NCI-H1417 (cell line): Measurements from ENCODE around the gene GPR137.
"Not testable (repeated sequence)": the region's sequence is repeated elsewhere in the genome, so short reads cannot be mapped to it uniquely, and the experiment has no call there.

ENCODE experiments used
- DNase-seq, 3 experiments: peaks; one replicate each; lab custom pipeline; 2025; lab: John Stamatoyannopoulos, UW

GPR137 gene

DNA sequence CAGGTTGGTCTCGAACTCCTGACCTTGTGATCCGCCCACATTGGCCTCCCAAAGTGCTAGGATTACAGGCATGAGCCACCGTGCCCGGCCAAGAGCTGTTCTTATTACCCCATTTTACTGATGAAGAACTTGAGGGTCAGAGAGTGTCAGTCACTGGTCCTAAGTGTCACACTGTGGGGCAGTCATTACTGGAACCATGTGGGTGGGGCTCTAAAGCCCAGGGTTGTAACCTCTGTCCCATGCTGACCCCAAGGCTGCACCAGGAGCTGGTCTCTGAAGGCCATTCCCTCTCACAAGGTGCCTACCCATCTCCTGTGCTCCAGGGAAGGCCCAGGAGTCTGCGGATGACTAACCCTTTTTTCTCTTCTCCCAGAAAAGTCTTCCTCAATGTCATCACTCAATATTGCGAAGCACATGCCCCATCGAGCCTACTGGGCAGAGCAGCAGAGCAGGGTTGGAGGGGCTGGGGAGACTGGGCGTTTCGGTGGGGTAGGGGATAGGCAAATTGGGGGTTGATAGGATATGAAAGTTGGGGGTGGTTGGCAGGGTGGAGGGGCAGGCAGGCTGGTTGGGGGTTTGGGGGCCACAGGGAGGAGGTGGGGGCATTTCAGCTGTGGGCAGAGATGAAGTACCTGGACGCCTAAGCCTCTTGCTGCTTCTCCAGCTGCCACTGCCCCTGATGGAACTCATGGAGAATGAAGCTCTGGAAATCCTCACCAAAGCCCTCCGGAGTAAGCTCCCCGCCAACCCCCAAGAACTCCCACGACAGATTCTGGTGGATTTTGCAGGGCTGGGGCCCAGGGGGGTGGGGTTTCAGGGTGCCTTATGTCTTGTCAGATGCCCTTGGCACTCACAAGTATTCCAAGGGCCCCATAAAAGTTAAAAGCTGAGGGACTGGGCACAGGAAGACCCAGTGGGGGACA is 17.7 kb downstream of the GPR137 start:
- DNase-seq: no peak

DNA sequence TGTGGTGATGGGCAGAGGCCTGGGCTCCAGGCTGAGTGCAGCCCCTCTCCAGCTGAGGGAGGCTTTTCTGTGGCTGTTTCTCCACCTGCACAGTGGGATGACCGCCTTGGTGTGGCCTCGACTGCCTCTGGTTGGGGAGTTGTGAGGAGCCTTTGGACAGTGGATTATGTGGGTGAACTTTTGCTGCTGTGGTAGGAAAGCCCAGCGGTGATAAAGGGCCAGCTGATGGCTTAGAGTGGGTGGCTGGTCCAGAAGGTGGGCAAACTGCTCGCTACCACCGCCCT is 18.3 kb downstream of the GPR137 start:
- no peak for DNase-seq

DNA sequence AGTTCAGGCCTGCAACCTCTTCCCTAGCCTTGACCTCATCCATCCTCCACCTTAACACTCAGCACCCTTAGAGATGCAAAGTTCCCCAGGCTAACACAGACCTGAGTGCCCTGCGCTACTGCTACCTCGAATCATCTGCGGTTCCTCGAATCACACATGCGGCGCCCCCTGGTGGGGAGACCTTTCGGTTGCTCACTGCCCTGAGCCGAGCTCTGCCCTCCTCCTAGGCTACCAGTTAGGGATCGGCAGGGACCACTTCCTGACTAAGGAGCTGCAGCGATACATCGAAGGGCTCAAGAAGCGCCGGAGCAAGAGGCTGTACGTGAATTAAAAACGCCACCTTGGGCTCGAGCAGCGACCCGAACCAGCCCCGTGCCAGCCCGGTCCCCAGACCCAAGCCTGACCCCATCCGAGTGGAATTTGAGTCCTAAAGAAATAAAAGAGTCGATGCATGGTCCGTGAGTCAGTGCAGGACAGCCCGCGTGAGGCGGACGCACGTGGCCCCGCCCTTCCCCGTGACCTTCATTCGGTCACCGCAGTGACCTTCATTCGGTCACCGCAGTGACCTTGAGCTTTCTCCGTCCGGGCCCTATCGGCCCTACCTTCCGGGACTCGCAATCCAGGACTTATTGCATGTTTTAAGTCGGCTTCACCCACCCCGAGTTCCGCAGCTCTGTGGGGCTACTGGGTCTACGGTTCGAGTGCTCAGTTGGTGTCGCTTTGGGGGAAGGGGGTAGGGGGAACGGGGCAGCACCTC is 18.8 kb downstream of the GPR137 start:
- DNase-seq: peak; percentile 86 to 95 (median 91)

DNA sequence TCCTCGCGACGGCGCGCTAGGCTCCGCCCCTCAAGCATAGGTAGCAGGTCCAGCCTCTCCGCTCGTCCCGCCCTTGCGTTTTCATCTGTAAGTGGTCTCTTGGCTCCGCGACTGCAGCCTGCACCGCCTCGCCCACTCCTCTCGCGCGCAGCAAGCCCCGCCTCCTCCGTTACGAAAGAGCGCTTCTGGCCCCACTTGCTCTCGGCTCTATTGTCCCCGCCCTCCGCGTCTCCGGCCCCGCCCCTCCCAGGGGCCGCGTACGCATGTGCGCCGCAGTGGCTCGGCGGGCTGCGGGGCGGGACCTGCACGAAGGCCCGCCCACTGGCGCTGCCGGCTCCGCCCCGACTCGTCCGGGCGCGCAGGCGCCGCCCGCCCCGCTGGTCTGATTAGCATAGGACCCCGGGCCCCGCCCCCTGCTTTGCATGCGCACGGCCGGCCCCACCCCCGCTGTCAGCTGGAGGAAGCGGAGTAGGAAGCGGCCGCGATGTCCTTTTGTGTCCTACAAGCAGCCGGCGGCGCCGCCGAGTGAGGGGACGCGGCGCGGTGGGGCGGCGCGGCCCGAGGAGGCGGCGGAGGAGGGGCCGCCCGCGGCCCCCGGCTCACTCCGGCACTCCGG is 19.5 kb downstream of the GPR137 start, which contains the start of gene ESRRA:
Gene ESRRA, plus strand, starts transcription at position 450 of the 616 bp plus-strand sequence. CDS start 1,656 bp downstream, outside the sequence.
- DNase-seq: peak; percentile 99 to 100 (median 100)

DNA sequence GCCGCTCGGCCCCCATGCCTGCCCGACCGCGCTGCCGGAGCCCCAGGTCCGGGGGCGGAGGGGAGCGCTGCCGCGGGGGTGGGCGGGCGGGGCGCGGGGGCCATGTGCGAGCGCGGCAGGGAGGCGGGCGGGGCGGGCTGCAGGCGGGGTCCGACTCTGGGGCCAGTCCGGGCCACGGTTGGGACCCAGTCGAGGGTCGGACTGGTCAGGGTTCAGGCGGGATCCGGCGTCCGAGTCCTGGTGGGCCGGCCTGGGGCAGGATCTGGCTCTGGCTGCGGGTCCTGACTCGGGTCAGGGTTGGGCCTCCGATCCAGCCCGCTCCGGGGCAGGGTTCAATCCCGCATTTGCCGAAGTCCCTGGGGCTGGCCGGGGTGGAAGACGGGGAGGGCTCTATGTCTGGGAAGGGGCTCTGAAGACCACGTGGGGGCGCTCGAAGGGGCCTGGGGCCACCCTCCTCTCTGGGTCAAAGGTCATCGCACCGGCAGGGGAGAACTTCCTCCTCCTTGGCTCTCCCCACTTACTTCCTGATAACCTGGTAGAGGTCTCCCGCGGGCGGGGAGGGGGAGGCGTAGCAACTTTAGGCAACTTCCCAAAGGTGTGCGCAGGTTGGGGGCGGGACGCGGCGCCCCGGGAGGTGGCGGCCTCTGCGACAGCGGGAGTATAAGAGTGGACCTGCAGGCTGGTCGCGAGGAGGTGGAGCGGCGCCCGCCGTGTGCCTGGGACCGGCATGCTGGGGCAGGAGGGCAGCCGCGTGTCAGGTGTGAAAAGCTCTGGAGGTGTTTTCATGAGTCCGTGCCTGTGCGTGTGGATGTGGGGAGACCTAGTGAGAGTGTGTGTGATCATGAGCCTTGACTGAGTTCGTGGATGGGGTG is 20.3 kb downstream of the GPR137 start:
- DNase-seq: peak; percentile 10 to 80 (median 71)

DNA sequence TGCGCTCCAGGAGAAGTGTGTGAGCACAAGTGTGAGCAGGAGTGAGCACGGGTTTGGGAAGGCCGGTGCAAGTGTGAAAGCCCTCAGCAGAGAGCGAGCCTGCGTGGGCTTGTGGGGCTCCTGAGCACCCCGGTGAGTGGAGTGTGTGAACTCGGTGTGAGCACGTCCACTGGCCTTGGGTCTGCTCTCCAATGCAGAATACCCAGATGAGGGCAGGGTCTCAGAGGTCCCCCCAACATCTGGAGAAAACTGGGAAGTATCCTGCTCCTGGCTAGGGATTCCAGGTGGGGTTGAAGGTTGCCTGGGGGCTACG is 20.9 kb downstream of the GPR137 start:
- no peak for DNase-seq

DNA sequence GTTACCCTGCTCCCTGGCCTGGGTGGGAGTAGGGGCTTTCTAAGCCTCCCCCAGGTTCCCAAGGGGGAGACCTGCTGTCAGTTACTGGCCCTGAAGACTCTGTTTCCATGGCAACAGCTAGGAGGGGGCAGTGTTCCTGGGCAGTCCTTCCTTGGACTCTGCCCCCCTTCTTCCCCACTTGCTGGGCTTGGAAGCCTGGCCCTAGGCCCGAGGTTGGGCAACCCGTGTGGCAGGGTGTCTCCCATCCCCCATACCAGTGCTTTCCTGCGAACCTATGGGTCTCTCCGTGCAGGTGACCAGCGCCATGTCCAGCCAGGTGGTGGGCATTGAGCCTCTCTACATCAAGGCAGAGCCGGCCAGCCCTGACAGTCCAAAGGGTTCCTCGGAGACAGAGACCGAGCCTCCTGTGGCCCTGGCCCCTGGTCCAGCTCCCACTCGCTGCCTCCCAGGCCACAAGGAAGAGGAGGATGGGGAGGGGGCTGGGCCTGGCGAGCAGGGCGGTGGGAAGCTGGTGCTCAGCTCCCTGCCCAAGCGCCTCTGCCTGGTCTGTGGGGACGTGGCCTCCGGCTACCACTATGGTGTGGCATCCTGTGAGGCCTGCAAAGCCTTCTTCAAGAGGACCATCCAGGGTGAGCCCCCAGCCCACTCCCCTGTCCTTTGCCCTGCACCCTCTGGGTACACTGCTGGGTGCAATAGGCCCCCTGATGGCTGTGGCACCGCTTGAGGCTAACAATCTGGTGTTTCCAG is 21.4 kb downstream of the GPR137 start:
- DNase-seq: peak in 2 of 3 experiments; percentile 36 to 39

DNA sequence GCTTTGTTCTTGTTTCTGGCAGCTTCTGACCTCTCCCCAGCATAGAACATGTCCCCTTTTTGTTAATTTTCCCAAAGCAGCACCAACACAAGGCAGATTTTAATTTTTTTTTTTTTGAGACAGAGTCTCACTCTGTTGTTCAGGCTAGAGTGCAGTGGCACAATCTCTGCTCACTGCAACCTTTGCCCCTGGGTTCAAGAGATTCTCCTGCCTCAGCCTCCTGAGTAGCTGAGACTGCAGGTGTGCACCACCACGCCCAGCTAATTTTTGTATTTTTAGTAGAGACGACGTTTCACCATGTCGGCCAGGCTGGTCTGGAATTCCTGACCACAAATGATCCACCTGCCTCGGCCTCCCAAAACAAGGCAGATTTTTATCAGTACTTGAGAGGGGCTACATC is 22.1 kb downstream of the GPR137 start:
- DNase-seq: not testable (repeated sequence)

DNA sequence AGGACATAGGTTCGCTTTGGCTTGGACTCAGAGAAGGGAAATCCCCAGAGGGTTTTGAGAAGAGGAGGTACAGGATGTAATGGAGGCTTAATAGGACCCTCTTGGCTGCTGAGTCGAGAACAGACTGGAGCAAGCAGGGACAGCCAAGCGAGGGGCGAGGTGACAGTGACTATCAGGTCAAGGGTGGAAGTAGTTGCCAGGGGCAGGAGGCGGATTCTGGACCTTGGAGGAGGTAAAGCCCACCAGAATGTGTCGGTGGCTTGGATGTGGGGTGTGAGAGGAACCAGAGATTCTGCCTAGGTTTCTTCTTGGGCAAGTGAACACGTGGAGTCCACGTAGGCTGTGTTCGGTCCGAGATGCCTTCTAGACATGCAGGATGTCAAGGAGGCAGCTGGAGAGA is 27.3 kb downstream of the GPR137 start:
- DNase-seq: no peak

DNA sequence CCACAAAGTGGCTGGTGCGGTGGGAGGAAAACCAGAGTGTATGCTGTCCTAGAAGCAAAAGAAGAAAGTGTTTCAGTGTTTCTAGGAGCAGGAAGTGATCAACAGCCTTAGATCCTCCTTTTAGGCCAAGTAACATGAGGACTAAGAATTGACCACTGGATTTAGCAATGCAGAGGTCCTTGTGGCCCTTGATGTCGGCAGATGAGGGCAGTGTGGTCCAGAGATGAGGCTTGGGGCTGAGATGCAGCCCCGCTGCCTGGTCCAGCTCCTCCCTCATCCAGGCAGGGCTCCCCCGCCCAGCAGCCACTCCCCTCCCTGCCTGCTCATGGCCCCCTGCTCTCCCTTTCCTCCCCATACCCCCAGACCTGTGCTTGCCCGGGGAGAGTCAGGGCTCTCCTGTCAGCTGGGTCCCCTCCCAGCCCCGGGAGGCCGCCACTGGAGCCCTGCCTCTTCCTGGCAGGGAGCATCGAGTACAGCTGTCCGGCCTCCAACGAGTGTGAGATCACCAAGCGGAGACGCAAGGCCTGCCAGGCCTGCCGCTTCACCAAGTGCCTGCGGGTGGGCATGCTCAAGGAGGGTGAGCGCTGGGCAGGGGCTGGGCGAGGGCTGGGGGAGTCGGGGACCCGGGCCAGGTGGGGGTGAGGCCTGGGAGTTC is 28.0 kb downstream of the GPR137 start:
- DNase-seq: no peak

DNA sequence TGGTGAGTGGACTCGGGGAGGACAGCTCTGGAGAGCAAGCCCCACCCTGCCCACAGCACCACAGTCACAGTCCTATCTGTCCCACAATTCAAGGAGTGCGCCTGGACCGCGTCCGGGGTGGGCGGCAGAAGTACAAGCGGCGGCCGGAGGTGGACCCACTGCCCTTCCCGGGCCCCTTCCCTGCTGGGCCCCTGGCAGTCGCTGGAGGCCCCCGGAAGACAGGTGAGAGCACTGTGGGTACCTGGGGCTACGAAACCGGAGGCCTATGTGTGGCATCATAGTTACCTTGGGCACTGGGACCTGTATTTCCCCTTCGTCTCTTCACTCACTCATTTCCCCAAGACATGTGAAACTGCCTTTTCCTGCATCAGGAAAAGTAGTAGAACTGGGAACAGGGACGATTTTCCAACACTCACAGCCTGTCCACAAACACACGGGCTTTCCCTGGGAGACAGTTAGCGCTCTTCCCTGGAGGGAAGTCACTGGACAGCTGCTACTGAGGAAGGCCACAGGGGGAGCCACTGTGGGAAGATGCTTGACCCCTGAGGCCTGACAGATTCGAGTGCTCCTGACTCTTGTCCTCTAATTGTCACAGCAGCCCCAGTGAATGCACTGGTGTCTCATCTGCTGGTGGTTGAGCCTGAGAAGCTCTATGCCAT is 28.6 kb downstream of the GPR137 start:
- no peak for DNase-seq

DNA sequence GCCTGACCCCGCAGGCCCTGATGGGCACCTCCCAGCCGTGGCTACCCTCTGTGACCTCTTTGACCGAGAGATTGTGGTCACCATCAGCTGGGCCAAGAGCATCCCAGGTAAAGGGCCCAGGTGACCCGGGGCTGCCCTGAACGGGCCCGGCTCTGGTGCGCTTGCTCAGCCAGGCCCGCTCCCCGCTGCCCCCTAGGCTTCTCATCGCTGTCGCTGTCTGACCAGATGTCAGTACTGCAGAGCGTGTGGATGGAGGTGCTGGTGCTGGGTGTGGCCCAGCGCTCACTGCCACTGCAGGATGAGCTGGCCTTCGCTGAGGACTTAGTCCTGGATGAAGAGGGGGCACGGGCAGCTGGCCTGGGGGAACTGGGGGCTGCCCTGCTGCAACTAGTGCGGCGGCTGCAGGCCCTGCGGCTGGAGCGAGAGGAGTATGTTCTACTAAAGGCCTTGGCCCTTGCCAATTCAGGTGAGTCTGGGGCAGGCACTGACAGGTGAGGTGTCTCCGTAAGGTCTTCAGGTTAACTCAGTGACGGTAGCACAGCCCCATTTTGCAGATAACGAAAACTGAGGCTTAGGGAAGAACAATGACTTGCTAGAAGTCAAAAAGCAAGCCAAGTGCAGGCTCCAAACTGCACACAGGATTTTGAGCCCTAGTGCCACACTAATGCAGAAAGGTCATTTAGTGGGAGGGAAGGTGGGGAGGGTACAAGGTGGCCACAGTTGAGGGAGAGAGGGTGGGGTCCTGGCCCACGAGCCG is 29.3 kb downstream of the GPR137 start:
- no peak for DNase-seq

DNA sequence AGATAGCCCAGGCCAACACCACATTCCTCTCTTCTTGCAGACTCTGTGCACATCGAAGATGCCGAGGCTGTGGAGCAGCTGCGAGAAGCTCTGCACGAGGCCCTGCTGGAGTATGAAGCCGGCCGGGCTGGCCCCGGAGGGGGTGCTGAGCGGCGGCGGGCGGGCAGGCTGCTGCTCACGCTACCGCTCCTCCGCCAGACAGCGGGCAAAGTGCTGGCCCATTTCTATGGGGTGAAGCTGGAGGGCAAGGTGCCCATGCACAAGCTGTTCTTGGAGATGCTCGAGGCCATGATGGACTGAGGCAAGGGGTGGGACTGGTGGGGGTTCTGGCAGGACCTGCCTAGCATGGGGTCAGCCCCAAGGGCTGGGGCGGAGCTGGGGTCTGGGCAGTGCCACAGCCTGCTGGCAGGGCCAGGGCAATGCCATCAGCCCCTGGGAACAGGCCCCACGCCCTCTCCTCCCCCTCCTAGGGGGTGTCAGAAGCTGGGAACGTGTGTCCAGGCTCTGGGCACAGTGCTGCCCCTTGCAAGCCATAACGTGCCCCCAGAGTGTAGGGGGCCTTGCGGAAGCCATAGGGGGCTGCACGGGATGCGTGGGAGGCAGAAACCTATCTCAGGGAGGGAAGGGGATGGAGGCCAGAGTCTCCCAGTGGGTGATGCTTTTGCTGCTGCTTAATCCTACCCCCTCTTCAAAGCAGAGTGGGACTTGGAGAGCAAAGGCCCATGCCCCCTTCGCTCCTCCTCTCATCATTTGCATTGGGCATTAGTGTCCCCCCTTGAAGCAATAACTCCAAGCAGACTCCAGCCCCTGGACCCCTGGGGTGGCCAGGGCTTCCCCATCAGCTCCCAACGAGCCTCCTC is 30.2 kb downstream of the GPR137 start:
- not testable (repeated sequence) for DNase-seq

DNA sequence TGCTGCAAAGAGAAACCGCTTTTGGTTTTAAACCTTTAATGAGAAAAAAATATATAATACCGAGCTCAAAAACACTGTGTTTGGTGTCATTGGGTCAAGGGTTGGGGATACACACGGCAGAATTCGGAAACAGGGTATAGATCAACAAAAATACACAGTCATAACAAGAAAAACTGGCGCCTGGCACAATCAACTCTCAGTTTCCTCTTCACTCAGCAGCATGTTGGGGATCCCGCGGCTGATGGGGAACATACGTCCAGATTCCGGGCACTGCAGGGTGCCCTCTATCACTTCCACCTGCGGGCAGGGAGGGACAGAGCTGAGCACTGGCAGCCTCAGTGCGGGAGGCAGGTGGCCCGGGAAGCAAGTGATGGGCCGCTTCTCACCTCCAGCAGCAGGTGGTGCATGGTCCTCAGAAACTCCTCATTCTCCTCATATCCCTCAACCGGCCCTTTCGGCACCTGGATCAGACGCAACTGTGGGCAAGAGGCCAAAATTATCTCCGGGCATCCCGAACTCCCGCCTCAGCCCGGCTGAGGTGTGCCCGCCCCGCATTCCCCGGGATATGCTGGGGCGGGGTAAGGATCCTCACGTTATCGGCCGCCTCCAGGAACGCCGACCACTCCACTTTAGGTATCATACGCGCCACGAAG is 31.1 kb downstream of the GPR137 start:
- DNase-seq: peak in 2 of 3 experiments; percentile 64 to 75

DNA sequence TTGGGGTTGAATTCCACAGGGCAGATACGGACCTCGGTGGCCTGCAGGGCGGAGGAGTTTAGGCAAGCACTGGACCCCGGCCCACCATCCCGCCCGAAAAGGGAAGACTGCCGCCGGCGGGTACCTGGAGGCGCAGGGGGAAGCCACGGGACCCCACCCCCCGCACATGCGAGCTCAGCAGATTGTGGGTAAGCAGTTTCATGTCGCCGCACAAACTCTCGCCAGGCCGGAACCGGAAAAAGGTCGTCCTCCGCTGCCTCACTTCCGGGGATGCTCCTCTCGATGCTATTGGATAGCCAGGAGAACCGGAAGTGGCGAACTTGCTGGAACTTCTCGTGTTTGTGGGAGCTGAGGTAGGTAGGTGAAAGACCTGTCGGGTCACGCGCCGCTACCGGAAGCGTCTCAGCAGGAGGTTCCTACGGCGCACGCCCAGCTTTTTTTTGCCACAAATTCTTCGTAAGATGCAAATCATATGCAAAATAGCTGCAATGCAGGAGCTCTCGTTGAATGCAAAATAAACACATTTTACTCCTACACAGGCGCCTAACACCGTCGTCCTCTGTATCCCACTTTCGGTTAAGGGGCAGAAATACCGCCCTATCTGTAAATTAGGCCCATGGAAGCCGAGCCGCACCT is 31.8 kb downstream of the GPR137 start, which contains the start of gene TRMT112:
Gene TRMT112, minus strand, starts transcription at position 235 of the 636 bp plus-strand sequence. Its CDS starts 33 bp downstream, at position 202.
- DNase-seq: peak; percentile 96 to 100 (median 96)

DNA sequence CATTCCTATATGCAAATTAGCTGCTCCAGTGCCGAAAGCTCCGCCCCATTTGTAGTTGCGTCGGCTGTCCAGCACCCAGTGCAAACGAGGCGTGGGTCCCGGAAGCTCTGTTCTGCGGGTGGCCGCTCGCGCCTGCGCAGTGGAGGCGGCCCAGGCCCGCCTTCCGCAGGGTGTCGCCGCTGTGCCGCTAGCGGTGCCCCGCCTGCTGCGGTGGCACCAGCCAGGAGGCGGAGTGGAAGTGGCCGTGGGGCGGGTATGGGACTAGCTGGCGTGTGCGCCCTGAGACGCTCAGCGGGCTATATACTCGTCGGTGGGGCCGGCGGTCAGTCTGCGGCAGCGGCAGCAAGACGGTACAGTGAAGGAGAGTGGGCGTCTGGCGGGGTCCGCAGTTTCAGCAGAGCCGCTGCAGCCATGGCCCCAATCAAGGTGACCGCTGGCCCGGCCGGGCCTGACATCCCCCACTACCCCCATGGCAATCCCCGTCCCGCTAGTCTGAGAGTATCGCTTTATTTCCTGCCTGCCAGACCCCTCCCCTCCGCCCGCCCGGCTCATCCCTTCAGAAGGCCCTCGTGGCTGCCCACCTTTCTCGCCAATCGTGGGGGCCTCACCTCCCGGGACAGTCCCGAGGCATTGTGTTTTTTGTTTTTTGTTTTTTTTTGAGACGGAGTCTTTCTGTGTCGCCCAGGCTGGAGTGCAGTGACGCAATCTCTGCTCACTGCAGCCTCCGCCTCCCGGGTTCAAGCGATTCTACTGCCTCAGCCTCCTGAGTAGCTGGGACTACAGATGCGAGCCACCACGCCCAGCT is 32.5 kb downstream of the GPR137 start, which contains the start of gene PRDX5:
Gene PRDX5, plus strand, starts transcription at position 161 of the 805 bp plus-strand sequence. Its CDS starts 95 bp downstream, at position 256.
- DNase-seq: peak; percentile 97 to 99 (median 98)
